H1 (cell line): Measurements from ENCODE around the gene PPP1R13B. TPM values are rescaled to one million over a fixed set of nuclear protein-coding genes. Genes with fewer than 3 reads are reported as not detected.

ENCODE experiments used
- ATF3 ChIP-seq: IDR thresholded peaks from 2 replicates; pipeline ENCODE4 v1.6.1; 2011; ENCODE audit warnings: low read depth, mild to moderate bottlenecking, low read length; ENCODE audit not compliant: insufficient read depth
- RXRA ChIP-seq: IDR thresholded peaks from 2 replicates; pipeline ENCODE4 v1.6.1; 2011; ENCODE audit warnings: low read depth, mild to moderate bottlenecking, low read length, moderate library complexity; ENCODE audit not compliant: insufficient read depth
- SP1 ChIP-seq: IDR thresholded peaks from 2 replicates; pipeline ENCODE4 v1.6.1; 2011; ENCODE audit warnings: low read depth, low read length
- polyA plus RNA-seq, 7 experiments: library from polyadenylated mRNA; depleted of rRNA in 3 of 7; stranded (reverse) in 5 of 7; unstranded in 2 of 7; fragments of >200 nt in 5 of 7; fragments of 200-250 nt in 2 of 7; gene quantifications; 1 replicate in 5 of 7; 2 replicates in 1 of 7; 4 replicates in 1 of 7; pipeline versions ENCODE4 v1.2.1 to v1.2.3, GENCODE V29; 2011 to 2013; ENCODE audit warnings: missing spikeins in 2 of 7, mixed read lengths in 2 of 7
- total RNA-seq: library from RNA; stranded (reverse); fragmentation: NEBNext Ultra II Directional; extraction: Animal tissue kit (Norgen Biotek cat#: 25700); gene quantifications from 2 replicates; pipeline ENCODE4 v1.2.1, GENCODE V29; 2021

The PPP1R13B gene
- total and polyA plus RNA-seq, 2 of the 8 experiments (the other 6 are each of a cell fraction or from before 2014, with no cell fraction given) = 2.6 to 8.9 TPM

- TF ChIP-seq SP1 (no peak), RXRA (no peak), ATF3 (no peak)
- TF ChIP-seq, all 59 proteins: peak for 0
These were observed 151.3 kb downstream of the PPP1R13B start (continued) for GRCh38 chr14:103696070-103696402.
